SK-N-SH (cell line): ENCODE measurements around the gene GOLGA8O.
"Not testable (repeated sequence)": the region's sequence is repeated elsewhere in the genome, so short reads cannot be mapped to it uniquely, and the experiment has no call there.

Experiments used
- CTCF ChIP-seq: fragments of 200-600 bp; sonication (generic); IDR thresholded peaks from 2 replicates; pipeline ENCODE4 v1.6.1; 2017; ENCODE audit warnings: antibody characterized with exemption, mild to moderate bottlenecking, moderate library complexity
- EZH2phosphoT487 ChIP-seq: fragments of 200-600 bp; sonication (generic); IDR thresholded peaks from 2 replicates; pipeline ENCODE4 v1.6.1; 2017; ENCODE audit warnings: low read depth, mixed run types, mild to moderate bottlenecking, antibody characterized with exemption, moderate library complexity, borderline replicate concordance
- TEAD4 ChIP-seq: IDR thresholded peaks from 2 replicates; pipeline ENCODE4 v1.4.0; 2012; ENCODE audit warnings: mild to moderate bottlenecking, borderline replicate concordance; ENCODE audit not compliant: insufficient read depth
- USF2 ChIP-seq: fragments of 150-350 bp; IDR thresholded peaks from 2 replicates; pipeline ENCODE4 v1.6.1; 2017; ENCODE audit warnings: antibody characterized with exemption, low read length, low read depth, borderline replicate concordance
- YY1 ChIP-seq: IDR thresholded peaks from 2 replicates; pipeline ENCODE4 v1.4.0; 2012; ENCODE audit warnings: low read depth, mild to moderate bottlenecking

GRCh38 chr15:32486474-32486873 lies 31.0 kb upstream of the GOLGA8O start:
- not testable (repeated sequence) for TF ChIP-seq EZH2phosphoT487, YY1, CTCF, TEAD4, USF2
